Ovary (tissue), 3 donors: ENCODE measurements around the gene MAOA.
"Not testable (repeated sequence)": the region's sequence is repeated elsewhere in the genome, so short reads cannot be mapped to it uniquely, and the experiment has no call there.

Source experiments
- EP300 ChIP-seq: sonication (generic); formaldehyde crosslinking; IDR thresholded peaks from one replicate; pipeline ENCODE4 v1.6.1; 2017; ENCODE audit warnings: antibody characterized with exemption
- POLR2A ChIP-seq: fragments of 450-650 bp; IDR thresholded peaks from one replicate; pipeline ENCODE4 v1.6.1; 2017; ENCODE audit warnings: antibody characterized with exemption, mild to moderate bottlenecking, moderate library complexity
- TF ChIP-seq, protein P1 (sequence below), 3 donors: fragments of 450-650 bp in 2 of 3; fragments of 200-600 bp in 1 of 3; IDR thresholded peaks; one replicate each; pipeline versions ENCODE4 v1.5.1 to v1.8.0; 2016 to 2022; ENCODE audit warnings: antibody characterized with exemption in 3 of 3, mild to moderate bottlenecking in 1 of 3
- donor health status: DM: no; HTN: no; CAD: no.

DNA sequence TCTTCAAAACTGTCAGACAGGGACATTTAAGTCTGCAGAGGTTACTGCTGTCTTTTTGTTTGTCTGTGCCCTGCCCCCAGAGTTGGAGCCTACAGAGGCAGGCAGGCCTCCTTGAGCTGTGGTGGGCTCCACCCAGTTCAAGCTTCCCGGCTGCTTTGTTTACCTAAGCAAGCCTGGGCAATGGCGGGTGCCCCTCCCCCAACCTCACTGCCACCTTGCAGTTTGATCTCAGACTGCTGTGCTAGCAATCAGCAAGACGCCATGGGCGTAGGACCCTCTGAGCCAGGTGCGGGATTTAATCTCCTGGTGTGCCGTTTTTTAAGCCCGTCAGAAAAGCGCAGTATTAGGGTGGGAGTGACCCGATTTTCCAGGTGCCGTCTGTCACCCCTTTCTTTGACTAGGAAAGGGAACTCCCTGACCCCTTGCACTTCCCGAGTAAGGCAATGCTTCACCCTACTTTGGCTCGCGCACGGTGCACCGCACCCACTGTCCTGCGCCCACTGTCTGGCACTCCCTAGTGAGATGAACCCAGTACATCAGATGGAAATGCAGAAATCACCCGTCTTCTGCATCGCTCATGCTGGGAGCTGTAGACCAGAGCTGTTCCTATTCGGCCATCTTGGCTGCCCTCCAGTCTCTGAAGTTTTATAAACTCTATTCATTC, 20.0 kb downstream of the MAOA start:
- TF ChIP-seq, protein P1, sequence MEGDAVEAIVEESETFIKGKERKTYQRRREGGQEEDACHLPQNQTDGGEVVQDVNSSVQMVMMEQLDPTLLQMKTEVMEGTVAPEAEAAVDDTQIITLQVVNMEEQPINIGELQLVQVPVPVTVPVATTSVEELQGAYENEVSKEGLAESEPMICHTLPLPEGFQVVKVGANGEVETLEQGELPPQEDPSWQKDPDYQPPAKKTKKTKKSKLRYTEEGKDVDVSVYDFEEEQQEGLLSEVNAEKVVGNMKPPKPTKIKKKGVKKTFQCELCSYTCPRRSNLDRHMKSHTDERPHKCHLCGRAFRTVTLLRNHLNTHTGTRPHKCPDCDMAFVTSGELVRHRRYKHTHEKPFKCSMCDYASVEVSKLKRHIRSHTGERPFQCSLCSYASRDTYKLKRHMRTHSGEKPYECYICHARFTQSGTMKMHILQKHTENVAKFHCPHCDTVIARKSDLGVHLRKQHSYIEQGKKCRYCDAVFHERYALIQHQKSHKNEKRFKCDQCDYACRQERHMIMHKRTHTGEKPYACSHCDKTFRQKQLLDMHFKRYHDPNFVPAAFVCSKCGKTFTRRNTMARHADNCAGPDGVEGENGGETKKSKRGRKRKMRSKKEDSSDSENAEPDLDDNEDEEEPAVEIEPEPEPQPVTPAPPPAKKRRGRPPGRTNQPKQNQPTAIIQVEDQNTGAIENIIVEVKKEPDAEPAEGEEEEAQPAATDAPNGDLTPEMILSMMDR (IDR thresholded peaks at IDR 0.05), result not testable (repeated sequence)
- not testable (repeated sequence) for TF ChIP-seq POLR2A, EP300
